IMR-90 (cell line): ENCODE data around the gene BPIFB2.

Source experiments
- BHLHE40 ChIP-seq: fragments of 150-350 bp; IDR thresholded peaks from 2 replicates; pipeline ENCODE4 v1.6.1; 2016; ENCODE audit warnings: mild to moderate bottlenecking, low read depth, low read length
- CTCF ChIP-seq: conservative IDR thresholded peaks from 2 replicates; pipeline ENCODE4 v1.5.1; 2012; ENCODE audit warnings: mild to moderate bottlenecking, low read depth, low read length, improper control_type of control experiment
- ELK1 ChIP-seq: fragments of 150-350 bp; IDR thresholded peaks from 2 replicates; pipeline ENCODE4 v1.6.1; 2016; ENCODE audit warnings: low read depth, mild to moderate bottlenecking, low read length, moderate library complexity, borderline replicate concordance
- FOS ChIP-seq: fragments of 150-350 bp; IDR thresholded peaks from 2 replicates; pipeline ENCODE4 v1.6.1; 2016; ENCODE audit warnings: low read depth, low read length
- MAFK ChIP-seq: IDR thresholded peaks from 2 replicates; pipeline ENCODE4 v1.6.1; 2012; ENCODE audit warnings: low read depth, low read length, improper control_type of control experiment
- POLR2A ChIP-seq: IDR thresholded peaks from 2 replicates; pipeline ENCODE4 v1.6.1; 2012; ENCODE audit warnings: mild to moderate bottlenecking, low read depth, low read length
- RAD21 ChIP-seq: IDR thresholded peaks from 2 replicates; pipeline ENCODE4 v1.6.1; 2012; ENCODE audit warnings: low read length, improper control_type of control experiment
- RCOR1 ChIP-seq: IDR thresholded peaks from 2 replicates; pipeline ENCODE4 v1.6.1; 2012; ENCODE audit warnings: mild to moderate bottlenecking, low read length, improper control_type of control experiment; ENCODE audit not compliant: insufficient replicate concordance
- USF2 ChIP-seq: fragments of 150-350 bp; IDR thresholded peaks from 2 replicates; pipeline ENCODE4 v1.6.1; 2017; ENCODE audit warnings: mild to moderate bottlenecking, antibody characterized with exemption, low read length, low read depth

- TF ChIP-seq POLR2A, result no peak
- TF ChIP-seq CTCF, result no peak
- TF ChIP-seq RCOR1, result no peak
- TF ChIP-seq ELK1, result no peak
- TF ChIP-seq BHLHE40, result no peak
- no peak for TF ChIP-seq FOS
- no peak for TF ChIP-seq MAFK
- TF ChIP-seq USF2, result no peak
- no peak for TF ChIP-seq RAD21
Observed at GRCh38 chr20:33014336-33015113, 7.0 kb downstream of the BPIFB2 start.
